ENCODE measurements around the gene ADK. TPM values are rescaled to one million over a fixed set of nuclear protein-coding genes. Genes with fewer than 3 reads are reported as not detected.

ADK gene
- total and polyA plus RNA-seq, 2 experiments from 2014 or later, result 39.9 to 53.0 TPM

DNA sequence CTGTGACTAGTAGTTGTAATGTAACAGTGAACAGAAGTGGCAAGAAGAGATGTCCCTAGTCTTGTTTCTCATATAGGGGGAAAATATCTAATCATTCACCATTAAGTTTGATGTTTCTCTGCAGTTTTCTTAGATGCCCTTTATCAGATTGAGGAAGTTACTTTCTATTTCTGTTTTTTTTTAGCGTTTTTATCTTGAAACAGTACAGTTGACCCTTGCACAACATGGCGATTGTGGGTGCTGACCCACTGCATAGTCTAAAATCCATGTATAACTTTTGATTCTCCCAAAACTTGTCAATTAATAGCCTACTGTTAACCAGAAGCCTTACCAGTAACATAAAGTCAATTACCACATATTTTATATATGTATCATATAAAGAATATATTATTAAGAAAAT, 192.0 kb downstream of the ADK start:
- Histone ChIP-seq H3K27me3 (ENCODE audit: insufficient read depth) (no peaks in the 10 kb centered on the region), H4K20me1 (replicated peaks; ENCODE audit: insufficient read depth) (no peaks in the 10 kb centered on the region), H3K36me3 (ENCODE audit: insufficient read depth) (no peaks in the 10 kb centered on the region), H3K9me2 (ENCODE audit: insufficient read depth) (no peaks in the 10 kb centered on the region), H3K4me3 (no peak overlapping the region), H2AFZ (no peak overlapping the region), H3K27ac (ENCODE audit: low read depth) (no peak overlapping the region), H3K4me1 (ENCODE audit: insufficient read depth) (no peaks in the 10 kb centered on the region), H3K79me2 (replicated peaks; ENCODE audit: insufficient read depth) (no peaks in the 10 kb centered on the region), H3F3A (replicated peaks; ENCODE audit: low read depth) (no peaks in the 10 kb centered on the region), H3K4me2 (no peak overlapping the region)
- DNase-seq (ENCODE audit: low spot score), result no peak
- Mint-ChIP-seq H3K27me3 (ENCODE audit: insufficient read depth, low read depth, poor library complexity) (peaks cover 7% of the 10 kb centered on the region), H3K4me1 (peaks cover 4% of the 10 kb centered on the region; the same call in 2 of the 3 replicates), H3K36me3 (ENCODE audit: low read depth) (peaks cover 14% of the 10 kb centered on the region), H3K9me3 (peaks cover 9% of the 10 kb centered on the region; the same call in 2 of the 3 replicates), H3K4me3 (no peak overlapping the region), H3K27ac (no peak overlapping the region)
- ATAC-seq, result no peak
- TF ChIP-seq STAT1 (IDR thresholded peaks at IDR 0.05; ENCODE audit: unreplicated experiment) (no peak), JUNB (IDR thresholded peaks at IDR 0.05; ENCODE audit: unreplicated experiment) (no peak), ZNF114 (CRISPR knock-in tag; IDR thresholded peaks at IDR 0.05) (no peak), EZH2phosphoT487 (IDR thresholded peaks at IDR 0.05; ENCODE audit: unreplicated experiment) (no peak), ZNF331 (CRISPR knock-in tag; IDR thresholded peaks at IDR 0.05; ENCODE audit: low read depth) (no peak), CREB1 (CRISPR knock-in tag; IDR thresholded peaks at IDR 0.05; ENCODE audit: low read depth) (no peak), EZH2 (IDR thresholded peaks at IDR 0.05; ENCODE audit: low read depth, unreplicated experiment) (no peak)
- TF ChIP-seq, protein P1, sequence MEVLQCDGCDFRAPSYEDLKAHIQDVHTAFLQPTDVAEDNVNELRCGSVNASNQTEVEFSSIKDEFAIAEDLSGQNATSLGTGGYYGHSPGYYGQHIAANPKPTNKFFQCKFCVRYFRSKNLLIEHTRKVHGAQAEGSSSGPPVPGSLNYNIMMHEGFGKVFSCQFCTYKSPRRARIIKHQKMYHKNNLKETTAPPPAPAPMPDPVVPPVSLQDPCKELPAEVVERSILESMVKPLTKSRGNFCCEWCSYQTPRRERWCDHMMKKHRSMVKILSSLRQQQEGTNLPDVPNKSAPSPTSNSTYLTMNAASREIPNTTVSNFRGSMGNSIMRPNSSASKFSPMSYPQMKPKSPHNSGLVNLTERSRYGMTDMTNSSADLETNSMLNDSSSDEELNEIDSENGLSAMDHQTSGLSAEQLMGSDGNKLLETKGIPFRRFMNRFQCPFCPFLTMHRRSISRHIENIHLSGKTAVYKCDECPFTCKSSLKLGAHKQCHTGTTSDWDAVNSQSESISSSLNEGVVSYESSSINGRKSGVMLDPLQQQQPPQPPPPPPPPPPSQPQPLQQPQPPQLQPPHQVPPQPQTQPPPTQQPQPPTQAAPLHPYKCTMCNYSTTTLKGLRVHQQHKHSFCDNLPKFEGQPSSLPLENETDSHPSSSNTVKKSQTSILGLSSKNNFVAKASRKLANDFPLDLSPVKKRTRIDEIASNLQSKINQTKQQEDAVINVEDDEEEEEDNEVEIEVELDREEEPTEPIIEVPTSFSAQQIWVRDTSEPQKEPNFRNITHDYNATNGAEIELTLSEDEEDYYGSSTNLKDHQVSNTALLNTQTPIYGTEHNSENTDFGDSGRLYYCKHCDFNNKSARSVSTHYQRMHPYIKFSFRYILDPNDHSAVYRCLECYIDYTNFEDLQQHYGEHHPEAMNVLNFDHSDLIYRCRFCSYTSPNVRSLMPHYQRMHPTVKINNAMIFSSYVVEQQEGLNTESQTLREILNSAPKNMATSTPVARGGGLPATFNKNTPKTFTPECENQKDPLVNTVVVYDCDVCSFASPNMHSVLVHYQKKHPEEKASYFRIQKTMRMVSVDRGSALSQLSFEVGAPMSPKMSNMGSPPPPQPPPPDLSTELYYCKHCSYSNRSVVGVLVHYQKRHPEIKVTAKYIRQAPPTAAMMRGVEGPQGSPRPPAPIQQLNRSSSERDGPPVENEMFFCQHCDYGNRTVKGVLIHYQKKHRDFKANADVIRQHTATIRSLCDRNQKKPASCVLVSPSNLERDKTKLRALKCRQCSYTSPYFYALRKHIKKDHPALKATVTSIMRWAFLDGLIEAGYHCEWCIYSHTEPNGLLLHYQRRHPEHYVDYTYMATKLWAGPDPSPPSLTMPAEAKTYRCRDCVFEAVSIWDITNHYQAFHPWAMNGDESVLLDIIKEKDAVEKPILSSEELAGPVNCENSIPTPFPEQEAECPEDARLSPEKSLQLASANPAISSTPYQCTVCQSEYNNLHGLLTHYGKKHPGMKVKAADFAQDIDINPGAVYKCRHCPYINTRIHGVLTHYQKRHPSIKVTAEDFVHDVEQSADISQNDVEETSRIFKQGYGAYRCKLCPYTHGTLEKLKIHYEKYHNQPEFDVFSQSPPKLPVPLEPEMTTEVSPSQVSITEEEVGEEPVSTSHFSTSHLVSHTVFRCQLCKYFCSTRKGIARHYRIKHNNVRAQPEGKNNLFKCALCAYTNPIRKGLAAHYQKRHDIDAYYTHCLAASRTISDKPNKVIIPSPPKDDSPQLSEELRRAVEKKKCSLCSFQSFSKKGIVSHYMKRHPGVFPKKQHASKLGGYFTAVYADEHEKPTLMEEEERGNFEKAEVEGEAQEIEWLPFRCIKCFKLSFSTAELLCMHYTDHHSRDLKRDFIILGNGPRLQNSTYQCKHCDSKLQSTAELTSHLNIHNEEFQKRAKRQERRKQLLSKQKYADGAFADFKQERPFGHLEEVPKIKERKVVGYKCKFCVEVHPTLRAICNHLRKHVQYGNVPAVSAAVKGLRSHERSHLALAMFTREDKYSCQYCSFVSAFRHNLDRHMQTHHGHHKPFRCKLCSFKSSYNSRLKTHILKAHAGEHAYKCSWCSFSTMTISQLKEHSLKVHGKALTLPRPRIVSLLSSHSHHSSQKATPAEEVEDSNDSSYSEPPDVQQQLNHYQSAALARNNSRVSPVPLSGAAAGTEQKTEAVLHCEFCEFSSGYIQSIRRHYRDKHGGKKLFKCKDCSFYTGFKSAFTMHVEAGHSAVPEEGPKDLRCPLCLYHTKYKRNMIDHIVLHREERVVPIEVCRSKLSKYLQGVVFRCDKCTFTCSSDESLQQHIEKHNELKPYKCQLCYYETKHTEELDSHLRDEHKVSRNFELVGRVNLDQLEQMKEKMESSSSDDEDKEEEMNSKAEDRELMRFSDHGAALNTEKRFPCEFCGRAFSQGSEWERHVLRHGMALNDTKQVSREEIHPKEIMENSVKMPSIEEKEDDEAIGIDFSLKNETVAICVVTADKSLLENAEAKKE (CRISPR knock-in tag; IDR thresholded peaks at IDR 0.05), result no peak
- TF ChIP-seq, protein P2, sequence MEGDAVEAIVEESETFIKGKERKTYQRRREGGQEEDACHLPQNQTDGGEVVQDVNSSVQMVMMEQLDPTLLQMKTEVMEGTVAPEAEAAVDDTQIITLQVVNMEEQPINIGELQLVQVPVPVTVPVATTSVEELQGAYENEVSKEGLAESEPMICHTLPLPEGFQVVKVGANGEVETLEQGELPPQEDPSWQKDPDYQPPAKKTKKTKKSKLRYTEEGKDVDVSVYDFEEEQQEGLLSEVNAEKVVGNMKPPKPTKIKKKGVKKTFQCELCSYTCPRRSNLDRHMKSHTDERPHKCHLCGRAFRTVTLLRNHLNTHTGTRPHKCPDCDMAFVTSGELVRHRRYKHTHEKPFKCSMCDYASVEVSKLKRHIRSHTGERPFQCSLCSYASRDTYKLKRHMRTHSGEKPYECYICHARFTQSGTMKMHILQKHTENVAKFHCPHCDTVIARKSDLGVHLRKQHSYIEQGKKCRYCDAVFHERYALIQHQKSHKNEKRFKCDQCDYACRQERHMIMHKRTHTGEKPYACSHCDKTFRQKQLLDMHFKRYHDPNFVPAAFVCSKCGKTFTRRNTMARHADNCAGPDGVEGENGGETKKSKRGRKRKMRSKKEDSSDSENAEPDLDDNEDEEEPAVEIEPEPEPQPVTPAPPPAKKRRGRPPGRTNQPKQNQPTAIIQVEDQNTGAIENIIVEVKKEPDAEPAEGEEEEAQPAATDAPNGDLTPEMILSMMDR (conservative IDR thresholded peaks at IDR 0.05; ENCODE audit: low read depth in 2 of 2), result no peak
